Osteoblast (primary cell): ENCODE results near the gene PCDHA13. TPM values are rescaled to one million over a fixed set of nuclear protein-coding genes. Genes with fewer than 3 reads are reported as not detected.
"Not testable (repeated sequence)": the region's sequence is repeated elsewhere in the genome, so short reads cannot be mapped to it uniquely, and the experiment has no call there.

Source experiments
- DNase-seq: peaks from one replicate; pipeline ENCODE4 v3.0.0; 2011; ENCODE audit warnings: low spot score, mixed read lengths; ENCODE audit not compliant: insufficient read length; ENCODE audit errors: missing footprints
- H2AFZ ChIP-seq: 2 replicates; pipeline ENCODE4 v1.6.0; 2011; ENCODE audit warnings: mild to moderate bottlenecking, low read length
- H3K27ac ChIP-seq: 2 replicates; pipeline ENCODE4 v1.5.1; 2011; ENCODE audit warnings: mild to moderate bottlenecking, low read depth, low read length, moderate library complexity
- H3K27me3 ChIP-seq: 2 replicates; pipeline ENCODE4 v1.6.0; 2012; ENCODE audit warnings: mild to moderate bottlenecking, control low read depth, inconsistent platforms, low read length, moderate library complexity; ENCODE audit not compliant: insufficient read depth
- H3K36me3 ChIP-seq: 2 replicates; pipeline ENCODE4 v1.5.1; 2011; ENCODE audit warnings: mild to moderate bottlenecking, low read length, control low read depth, moderate library complexity; ENCODE audit not compliant: insufficient read depth
- H3K4me1 ChIP-seq: 2 replicates; pipeline ENCODE4 v1.5.1; 2011; ENCODE audit warnings: mild to moderate bottlenecking, low read length, control low read depth, moderate library complexity; ENCODE audit not compliant: insufficient read depth
- H3K4me2 ChIP-seq: 2 replicates; pipeline ENCODE4 v1.6.0; 2011; ENCODE audit warnings: mild to moderate bottlenecking, low read length; ENCODE audit not compliant: insufficient read depth
- H3K4me3 ChIP-seq: fragments of 200-600 bp; sonication (generic); 3 replicates; pipeline ENCODE4 v1.5.1; 2012; ENCODE audit warnings: mild to moderate bottlenecking, low read length, inconsistent platforms; ENCODE audit not compliant: insufficient read depth
- H3K79me2 ChIP-seq: 2 replicates; pipeline ENCODE4 v1.6.0; 2012; ENCODE audit warnings: mild to moderate bottlenecking, low read length, control low read depth, inconsistent platforms; ENCODE audit not compliant: insufficient read depth
- H3K9me3 ChIP-seq: 2 replicates; pipeline ENCODE4 v1.5.1; 2011; ENCODE audit warnings: low read depth, low read length, control low read depth
- H4K20me1 ChIP-seq: 2 replicates; pipeline ENCODE4 v1.6.0; 2012; ENCODE audit warnings: mild to moderate bottlenecking, low read length, control low read depth; ENCODE audit not compliant: insufficient read depth
- CTCF ChIP-seq: IDR thresholded peaks from 2 replicates; pipeline ENCODE4 v1.5.1; 2011; ENCODE audit warnings: mild to moderate bottlenecking, low read depth, low read length, moderate library complexity; ENCODE audit errors: extremely low read depth
- total RNA-seq: library from RNA; depleted of rRNA; stranded (reverse); fragments of >200 nt; gene quantifications from 2 replicates; pipeline ENCODE4 v1.2.3, GENCODE V29; 2012

PCDHA13 gene, protein sequence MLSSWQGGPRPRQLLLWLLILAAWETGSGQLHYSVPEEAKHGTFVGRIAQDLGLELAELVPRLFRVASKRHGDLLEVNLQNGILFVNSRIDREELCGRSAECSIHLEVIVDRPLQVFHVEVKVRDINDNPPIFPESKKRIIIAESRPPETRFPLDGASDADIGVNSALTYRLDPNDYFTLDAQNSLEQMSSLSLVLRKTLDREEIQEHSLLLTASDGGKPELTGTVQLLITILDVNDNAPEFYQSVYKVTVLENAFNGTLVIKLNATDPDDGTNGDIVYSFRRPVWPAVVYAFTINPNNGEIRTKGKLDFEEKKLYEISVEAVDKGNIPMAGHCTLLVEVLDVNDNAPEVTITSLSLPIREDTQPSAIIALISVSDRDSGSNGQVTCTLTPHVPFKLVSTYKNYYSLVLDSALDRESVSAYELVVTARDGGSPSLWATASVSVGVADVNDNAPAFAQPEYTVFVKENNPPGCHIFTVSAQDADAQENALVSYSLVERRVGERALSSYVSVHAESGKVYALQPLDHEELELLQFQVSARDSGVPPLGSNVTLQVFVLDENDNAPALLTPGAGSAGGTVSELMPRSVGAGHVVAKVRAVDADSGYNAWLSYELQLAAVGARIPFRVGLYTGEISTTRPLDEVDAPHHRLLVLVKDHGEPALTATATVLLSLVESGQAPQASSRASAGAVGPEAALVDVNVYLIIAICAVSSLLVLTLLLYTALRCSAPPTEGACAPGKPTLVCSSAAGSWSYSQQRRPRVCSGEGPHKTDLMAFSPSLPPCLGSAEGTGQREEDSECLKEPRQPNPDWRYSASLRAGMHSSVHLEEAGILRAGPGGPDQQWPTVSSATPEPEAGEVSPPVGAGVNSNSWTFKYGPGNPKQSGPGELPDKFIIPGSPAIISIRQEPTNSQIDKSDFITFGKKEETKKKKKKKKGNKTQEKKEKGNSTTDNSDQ
- under 0.01 TPM in 2 replicates for total RNA-seq

- no peak within 1 kb of the TSS for H3K4me2 ChIP-seq
- H4K20me1 ChIP-seq = no peaks in the 10 kb centered on the region
- peak; percentile 5 for TF ChIP-seq CTCF
- no peak within 1 kb of the TSS for H3K27ac ChIP-seq
- H3K79me2 ChIP-seq = no peaks in the 10 kb centered on the region
- no peak within 1 kb of the TSS for H2AFZ ChIP-seq
- no peaks in the 10 kb centered on the region for H3K9me3 ChIP-seq
- H3K4me1 ChIP-seq = no peaks in the 10 kb centered on the region
- H3K27me3 ChIP-seq = no peaks in the 10 kb centered on the region
- no peak within 1 kb of the TSS for H3K4me3 ChIP-seq
- H3K36me3 ChIP-seq = no peaks in the 10 kb centered on the region
- DNase-seq = peak; percentile 54
Measured at GRCh38 chr5:140881889-140882590, at the start of gene PCDHA13. TSS of gene PCDHA13 (plus strand) at chr5:140882124. CDS start at chr5:140882269, 145 bp downstream.

DNA sequence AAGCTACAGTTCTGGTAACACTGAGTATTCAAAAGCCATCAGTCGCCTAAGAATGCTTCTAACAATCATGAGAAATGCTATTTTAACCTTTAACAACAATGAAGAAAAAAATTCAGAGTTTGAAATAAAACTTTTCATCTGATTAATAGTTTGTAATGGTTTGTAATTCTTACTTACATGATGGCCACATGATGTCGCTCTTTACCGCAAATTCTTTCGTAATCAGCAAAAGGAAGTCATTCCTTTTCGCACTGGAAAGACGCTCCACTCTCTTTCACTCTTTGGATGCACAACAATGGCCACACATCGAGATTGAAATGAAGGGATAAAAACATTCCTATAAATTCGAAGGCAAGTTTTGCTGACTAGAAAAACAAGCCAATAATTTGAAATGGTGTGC is 47.9 kb upstream of the PCDHA13 start, which contains the start of gene PCDHA7:
PCDHA7 (plus strand) TSS at position 277 of the 400 bp plus-strand sequence; CDS start at position 392, 115 bp downstream.
- Histone ChIP-seq H4K20me1 (no peaks in the 10 kb centered on the region), H3K79me2 (no peaks in the 10 kb centered on the region), H3K4me1 (no peaks in the 10 kb centered on the region), H3K4me3 (peak within 1 kb of the TSS; percentile 46), H3K4me2 (peak within 1 kb of the TSS; percentile 43), H3K36me3 (no peaks in the 10 kb centered on the region), H3K27ac (no peak within 1 kb of the TSS), H3K27me3 (no peaks in the 10 kb centered on the region), H2AFZ (no peak within 1 kb of the TSS), H3K9me3 (peaks cover 2% of the 10 kb centered on the region)
- peak; percentile 19 for TF ChIP-seq CTCF
- no peak for DNase-seq

GRCh38 chr5:140834439-140835008 is 47.4 kb upstream of the PCDHA13 start:
- not testable (repeated sequence) for H4K20me1 ChIP-seq, H3K9me3 ChIP-seq, H3K4me1 ChIP-seq, H3K79me2 ChIP-seq, H3K27ac ChIP-seq, H3K36me3 ChIP-seq, H2AFZ ChIP-seq, DNase-seq, H3K4me2 ChIP-seq, H3K27me3 ChIP-seq
- H3K4me3 ChIP-seq = peak overlapping the region; percentile 46
